Smooth muscle cell (in vitro differentiated cells): ENCODE results near the gene FANCM. TPM values are rescaled to one million over a fixed set of nuclear protein-coding genes. Genes with fewer than 3 reads are reported as not detected.

Source experiments
- DNase-seq: peaks from one replicate; lab custom pipeline; 2025; ENCODE audit not compliant: unreplicated experiment; lab: John Stamatoyannopoulos, UW
- H2AFZ ChIP-seq: fragments of 200-600 bp; sonication (generic); 2 replicates; pipeline ENCODE4 v1.6.0; 2016; ENCODE audit warnings: antibody characterized with exemption, low read depth, mild to moderate bottlenecking
- H3F3A ChIP-seq: fragments of 200-600 bp; sonication (generic); 2 replicates; pipeline ENCODE4 v1.6.0; 2017; ENCODE audit warnings: antibody characterized with exemption, low read depth
- H3K27ac ChIP-seq: fragments of 200-600 bp; sonication (generic); 2 replicates; pipeline ENCODE4 v1.5.1; 2016; ENCODE audit warnings: low read depth, mild to moderate bottlenecking
- H3K27me3 ChIP-seq: fragments of 200-600 bp; sonication (generic); 2 replicates; pipeline ENCODE4 v1.6.1; 2016; ENCODE audit warnings: low read depth, mild to moderate bottlenecking
- H3K36me3 ChIP-seq: fragments of 200-600 bp; sonication (generic); 2 replicates; pipeline ENCODE4 v1.5.1; 2016; ENCODE audit warnings: low read depth
- H3K4me1 ChIP-seq: fragments of 200-600 bp; sonication (generic); 2 replicates; pipeline ENCODE4 v1.5.1; 2016; ENCODE audit warnings: low read depth
- H3K4me2 ChIP-seq: fragments of 200-600 bp; sonication (generic); 2 replicates; pipeline ENCODE4 v1.6.0; 2016; ENCODE audit warnings: mild to moderate bottlenecking
- H3K4me3 ChIP-seq: fragments of 200-600 bp; sonication (generic); 2 replicates; pipeline ENCODE4 v1.5.1; 2016; ENCODE audit warnings: mild to moderate bottlenecking
- H3K79me2 ChIP-seq: fragments of 200-600 bp; sonication (generic); 2 replicates; pipeline ENCODE4 v1.6.0; 2016; ENCODE audit warnings: low read depth, mild to moderate bottlenecking
- H3K9ac ChIP-seq: fragments of 200-600 bp; sonication (generic); 2 replicates; pipeline ENCODE4 v1.6.0; 2016; ENCODE audit warnings: low read depth
- H3K9me3 ChIP-seq: fragments of 200-600 bp; sonication (generic); replicated peaks from 2 replicates; pipeline ENCODE4 v1.5.1; 2016; ENCODE audit warnings: low read depth
- H4K20me1 ChIP-seq: fragments of 200-600 bp; sonication (generic); 2 replicates; pipeline ENCODE4 v1.6.0; 2016; ENCODE audit warnings: low read depth
- WGBS: methylation state at CpG from one replicate; pipeline ENCODE4 v1.1.7; 2016; ENCODE audit warnings: low lambda C conversion rate; 5-methylcytosine and 5-hydroxymethylcytosine counted together
- polyA plus RNA-seq: library from polyadenylated mRNA; unstranded; fragments of >200 nt; fragmentation: Nextera tagmentation; extraction: Ambion mirVana; gene quantifications from 2 replicates; pipeline ENCODE4 v1.2.1, GENCODE V29; 2016
- total RNA-seq: library from RNA; depleted of rRNA; stranded (reverse); fragments of >200 nt; gene quantifications from 2 replicates; pipeline ENCODE4 v1.2.3, GENCODE V29; 2014
- TF ChIP-seq, protein P1 (sequence below): fragments of 200-600 bp; sonication (generic); IDR thresholded peaks from 2 replicates; pipeline ENCODE4 v1.5.1; 2017; ENCODE audit warnings: borderline replicate concordance, mild to moderate bottlenecking, antibody characterized with exemption; ENCODE audit not compliant: insufficient read depth, poor library complexity, severe bottlenecking

The FANCM gene
- total and polyA plus RNA-seq, 2 experiments from 2014 or later, result 1.7 to 5.5 TPM

DNA sequence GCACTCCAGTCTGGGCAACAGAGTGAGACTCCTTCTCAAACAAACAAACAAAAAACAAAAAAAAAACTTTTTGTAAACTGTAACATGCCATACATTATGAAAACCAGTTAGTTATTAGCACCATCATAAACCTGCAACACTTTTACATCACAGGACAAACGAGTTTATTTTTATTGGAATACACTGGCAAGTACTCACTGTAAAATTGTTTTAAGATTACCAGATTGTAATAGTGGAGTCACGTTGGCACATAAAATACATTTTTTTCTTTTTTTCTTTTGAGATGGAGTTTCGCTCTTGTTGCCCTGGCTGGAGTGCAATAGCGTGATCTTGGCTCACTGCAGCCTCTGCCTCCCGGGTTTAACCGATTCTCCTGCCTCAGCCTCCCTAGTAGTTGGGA is 17.1 kb upstream of the FANCM start:
- peaks cover 19% of the 10 kb centered on the region for H3K36me3 ChIP-seq
- H3K4me3 ChIP-seq, result no peak overlapping the region
- 97% methylated on average over 6 of the region's 6 CpGs for WGBS
- no peaks in the 10 kb centered on the region for H3K27me3 ChIP-seq
- no peak overlapping the region for H3K27ac ChIP-seq
- no peaks in the 10 kb centered on the region for H3K9me3 ChIP-seq
- H3K9ac ChIP-seq, result no peak overlapping the region
- H3K4me2 ChIP-seq, result no peak overlapping the region
- no peaks in the 10 kb centered on the region for H3K4me1 ChIP-seq
- H3F3A ChIP-seq, result peaks cover 9% of the 10 kb centered on the region
- no peak overlapping the region for H2AFZ ChIP-seq
- TF ChIP-seq, protein P1, sequence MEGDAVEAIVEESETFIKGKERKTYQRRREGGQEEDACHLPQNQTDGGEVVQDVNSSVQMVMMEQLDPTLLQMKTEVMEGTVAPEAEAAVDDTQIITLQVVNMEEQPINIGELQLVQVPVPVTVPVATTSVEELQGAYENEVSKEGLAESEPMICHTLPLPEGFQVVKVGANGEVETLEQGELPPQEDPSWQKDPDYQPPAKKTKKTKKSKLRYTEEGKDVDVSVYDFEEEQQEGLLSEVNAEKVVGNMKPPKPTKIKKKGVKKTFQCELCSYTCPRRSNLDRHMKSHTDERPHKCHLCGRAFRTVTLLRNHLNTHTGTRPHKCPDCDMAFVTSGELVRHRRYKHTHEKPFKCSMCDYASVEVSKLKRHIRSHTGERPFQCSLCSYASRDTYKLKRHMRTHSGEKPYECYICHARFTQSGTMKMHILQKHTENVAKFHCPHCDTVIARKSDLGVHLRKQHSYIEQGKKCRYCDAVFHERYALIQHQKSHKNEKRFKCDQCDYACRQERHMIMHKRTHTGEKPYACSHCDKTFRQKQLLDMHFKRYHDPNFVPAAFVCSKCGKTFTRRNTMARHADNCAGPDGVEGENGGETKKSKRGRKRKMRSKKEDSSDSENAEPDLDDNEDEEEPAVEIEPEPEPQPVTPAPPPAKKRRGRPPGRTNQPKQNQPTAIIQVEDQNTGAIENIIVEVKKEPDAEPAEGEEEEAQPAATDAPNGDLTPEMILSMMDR, result no peak
- peaks cover 2% of the 10 kb centered on the region for H4K20me1 ChIP-seq
- DNase-seq, result no peak
- H3K79me2 ChIP-seq, result peaks cover 3% of the 10 kb centered on the region

DNA sequence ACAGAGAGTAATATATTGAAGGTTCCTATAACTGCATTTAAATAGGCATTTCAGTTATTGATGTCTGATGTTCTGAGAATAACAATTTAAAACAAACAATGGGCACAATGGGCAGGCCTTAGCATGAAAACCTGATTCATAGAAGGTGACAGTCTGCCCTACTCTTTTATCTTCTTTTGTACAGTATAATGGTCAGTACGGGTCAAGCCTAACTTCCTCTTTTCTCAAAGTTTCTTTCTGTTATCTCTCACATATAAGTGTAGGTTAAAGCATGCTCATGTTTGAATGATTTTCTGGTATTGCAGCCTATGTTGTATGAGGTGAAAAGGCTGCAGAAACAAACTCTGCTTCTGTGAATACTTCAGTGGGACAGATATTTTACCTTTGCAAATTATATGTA is 15.6 kb upstream of the FANCM start:
- H3F3A ChIP-seq, result no peaks in the 10 kb centered on the region
- H3K36me3 ChIP-seq, result peaks cover 15% of the 10 kb centered on the region
- H3K27ac ChIP-seq, result no peak overlapping the region
- no peaks in the 10 kb centered on the region for H3K4me1 ChIP-seq
- no peaks in the 10 kb centered on the region for H3K27me3 ChIP-seq
- peaks cover 2% of the 10 kb centered on the region for H4K20me1 ChIP-seq
- no peaks in the 10 kb centered on the region for H3K9me3 ChIP-seq
- H3K79me2 ChIP-seq, result peaks cover 7% of the 10 kb centered on the region
- DNase-seq, result no peak
- H3K9ac ChIP-seq, result no peak overlapping the region
- 92% methylated on average over 1 of the region's 1 CpG for WGBS
- no peak overlapping the region for H3K4me3 ChIP-seq
- no peak overlapping the region for H2AFZ ChIP-seq
- TF ChIP-seq, protein P1, result no peak
- H3K4me2 ChIP-seq, result no peak overlapping the region

- H3F3A ChIP-seq, result no peaks in the 10 kb centered on the region
- no peak overlapping the region for H3K9ac ChIP-seq
- no peak overlapping the region for H3K4me3 ChIP-seq
- H3K9me3 ChIP-seq, result no peaks in the 10 kb centered on the region
- TF ChIP-seq, protein P1, result no peak
- no peak for DNase-seq
- H3K36me3 ChIP-seq, result peaks cover 7% of the 10 kb centered on the region
- peaks cover 16% of the 10 kb centered on the region for H3K79me2 ChIP-seq
- no peak overlapping the region for H3K27ac ChIP-seq
- H3K4me2 ChIP-seq, result no peak overlapping the region
- no peak overlapping the region for H2AFZ ChIP-seq
- 95% methylated on average over 3 of the region's 3 CpGs for WGBS
- no peaks in the 10 kb centered on the region for H4K20me1 ChIP-seq
- H3K27me3 ChIP-seq, result no peaks in the 10 kb centered on the region
- H3K4me1 ChIP-seq, result no peaks in the 10 kb centered on the region
Observed at GRCh38 chr14:45123271-45123670, 12.5 kb upstream of the FANCM start.

GRCh38 chr14:45125754-45126153 is 10.0 kb upstream of the FANCM start:
- Histone ChIP-seq H2AFZ (no peak overlapping the region), H3K9me3 (no peaks in the 10 kb centered on the region), H4K20me1 (peaks cover 5% of the 10 kb centered on the region), H3K79me2 (peaks cover 28% of the 10 kb centered on the region), H3K4me2 (no peak overlapping the region), H3K36me3 (peaks cover 7% of the 10 kb centered on the region), H3K4me3 (no peak overlapping the region), H3K4me1 (peaks cover 5% of the 10 kb centered on the region), H3K27me3 (no peaks in the 10 kb centered on the region), H3K27ac (no peak overlapping the region), H3F3A (no peaks in the 10 kb centered on the region), H3K9ac (no peak overlapping the region)
- DNase-seq, result no peak
- 97% methylated on average over 2 of the region's 2 CpGs for WGBS
- TF ChIP-seq, protein P1, result no peak
